SIG-M5 (cell line): ENCODE data around the gene KDM3A.

Experiments
- DNase-seq: peaks from one replicate; lab custom pipeline; 2025; lab: John Stamatoyannopoulos, UW

The KDM3A gene, protein sequence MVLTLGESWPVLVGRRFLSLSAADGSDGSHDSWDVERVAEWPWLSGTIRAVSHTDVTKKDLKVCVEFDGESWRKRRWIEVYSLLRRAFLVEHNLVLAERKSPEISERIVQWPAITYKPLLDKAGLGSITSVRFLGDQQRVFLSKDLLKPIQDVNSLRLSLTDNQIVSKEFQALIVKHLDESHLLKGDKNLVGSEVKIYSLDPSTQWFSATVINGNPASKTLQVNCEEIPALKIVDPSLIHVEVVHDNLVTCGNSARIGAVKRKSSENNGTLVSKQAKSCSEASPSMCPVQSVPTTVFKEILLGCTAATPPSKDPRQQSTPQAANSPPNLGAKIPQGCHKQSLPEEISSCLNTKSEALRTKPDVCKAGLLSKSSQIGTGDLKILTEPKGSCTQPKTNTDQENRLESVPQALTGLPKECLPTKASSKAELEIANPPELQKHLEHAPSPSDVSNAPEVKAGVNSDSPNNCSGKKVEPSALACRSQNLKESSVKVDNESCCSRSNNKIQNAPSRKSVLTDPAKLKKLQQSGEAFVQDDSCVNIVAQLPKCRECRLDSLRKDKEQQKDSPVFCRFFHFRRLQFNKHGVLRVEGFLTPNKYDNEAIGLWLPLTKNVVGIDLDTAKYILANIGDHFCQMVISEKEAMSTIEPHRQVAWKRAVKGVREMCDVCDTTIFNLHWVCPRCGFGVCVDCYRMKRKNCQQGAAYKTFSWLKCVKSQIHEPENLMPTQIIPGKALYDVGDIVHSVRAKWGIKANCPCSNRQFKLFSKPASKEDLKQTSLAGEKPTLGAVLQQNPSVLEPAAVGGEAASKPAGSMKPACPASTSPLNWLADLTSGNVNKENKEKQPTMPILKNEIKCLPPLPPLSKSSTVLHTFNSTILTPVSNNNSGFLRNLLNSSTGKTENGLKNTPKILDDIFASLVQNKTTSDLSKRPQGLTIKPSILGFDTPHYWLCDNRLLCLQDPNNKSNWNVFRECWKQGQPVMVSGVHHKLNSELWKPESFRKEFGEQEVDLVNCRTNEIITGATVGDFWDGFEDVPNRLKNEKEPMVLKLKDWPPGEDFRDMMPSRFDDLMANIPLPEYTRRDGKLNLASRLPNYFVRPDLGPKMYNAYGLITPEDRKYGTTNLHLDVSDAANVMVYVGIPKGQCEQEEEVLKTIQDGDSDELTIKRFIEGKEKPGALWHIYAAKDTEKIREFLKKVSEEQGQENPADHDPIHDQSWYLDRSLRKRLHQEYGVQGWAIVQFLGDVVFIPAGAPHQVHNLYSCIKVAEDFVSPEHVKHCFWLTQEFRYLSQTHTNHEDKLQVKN (N-terminal part only)

DNA sequence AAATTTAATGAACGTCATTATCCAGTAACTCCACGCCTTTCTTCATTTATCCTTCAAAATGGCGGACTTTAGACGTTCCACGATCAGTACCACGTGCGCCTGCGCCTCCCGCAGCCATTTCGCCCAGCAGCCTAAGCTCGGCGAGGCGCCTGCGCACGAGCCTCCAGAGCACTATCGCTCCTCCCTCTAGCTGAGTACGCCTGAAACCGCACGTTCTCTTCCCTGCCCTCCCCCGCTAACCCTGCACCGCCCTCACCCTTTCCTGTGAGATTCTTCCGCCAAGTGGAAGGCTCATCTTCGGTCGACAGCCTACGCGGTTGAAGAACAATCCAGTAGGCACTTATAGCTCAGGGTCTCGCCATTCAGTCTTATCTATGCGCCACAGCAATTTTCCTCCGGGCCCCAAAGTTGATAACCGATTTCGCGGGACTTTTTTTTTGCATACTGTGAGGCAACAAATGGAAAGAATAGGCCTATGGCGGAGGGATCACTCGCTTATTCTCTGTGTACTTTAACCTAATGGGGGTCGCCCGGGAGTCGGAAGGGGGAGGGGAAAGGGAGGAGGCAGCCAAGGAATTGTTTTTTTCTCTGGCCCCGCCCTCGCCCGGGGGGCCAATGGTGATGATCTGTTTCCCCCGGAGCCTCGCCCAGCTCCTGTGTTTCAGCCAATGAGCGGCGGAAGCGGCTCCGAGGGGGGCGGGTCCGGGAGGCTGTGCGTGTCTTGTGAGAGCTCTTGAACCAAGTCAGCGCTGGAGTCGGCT, at the start of gene KDM3A:
Gene KDM3A (plus strand): TSS at position 741 of the 761 bp plus-strand sequence. CDS start 677 bp downstream, outside the sequence.
- DNase-seq, result peak; percentile 96

DNA sequence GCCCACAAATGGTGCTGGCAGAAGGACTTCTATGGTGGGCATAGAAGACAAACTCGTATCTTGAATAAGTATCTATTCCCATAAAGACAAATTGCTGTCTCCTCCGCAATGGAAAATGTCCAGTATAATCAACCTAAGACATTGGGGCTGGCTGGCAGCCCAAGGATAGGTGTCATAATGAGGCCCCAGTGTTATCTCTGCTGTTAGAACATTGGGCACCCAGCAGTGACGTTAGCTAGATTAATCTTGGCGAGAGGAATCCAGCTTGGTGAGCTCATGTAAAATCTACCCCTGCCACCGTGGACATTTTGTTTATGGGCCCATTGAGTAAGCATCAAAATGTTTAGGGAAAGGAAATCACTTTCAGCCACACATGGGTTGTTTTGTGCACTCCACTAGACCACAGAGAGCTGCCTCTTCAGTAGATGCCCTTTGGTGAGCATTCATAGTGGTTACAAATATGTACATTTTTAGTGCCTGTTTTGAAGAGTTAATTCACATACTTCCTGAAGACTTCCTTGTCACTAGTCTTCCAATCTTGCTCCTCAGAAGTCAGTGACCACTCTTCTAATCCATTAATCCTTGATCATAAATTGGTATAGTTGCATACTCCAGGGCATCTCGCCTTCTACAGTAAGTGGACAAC, 48.2 kb upstream of the KDM3A start:
- DNase-seq, result no peak

- DNase-seq, result no peak
Observed at GRCh38 chr2:86393521-86394491, 47.4 kb upstream of the KDM3A start.

DNA sequence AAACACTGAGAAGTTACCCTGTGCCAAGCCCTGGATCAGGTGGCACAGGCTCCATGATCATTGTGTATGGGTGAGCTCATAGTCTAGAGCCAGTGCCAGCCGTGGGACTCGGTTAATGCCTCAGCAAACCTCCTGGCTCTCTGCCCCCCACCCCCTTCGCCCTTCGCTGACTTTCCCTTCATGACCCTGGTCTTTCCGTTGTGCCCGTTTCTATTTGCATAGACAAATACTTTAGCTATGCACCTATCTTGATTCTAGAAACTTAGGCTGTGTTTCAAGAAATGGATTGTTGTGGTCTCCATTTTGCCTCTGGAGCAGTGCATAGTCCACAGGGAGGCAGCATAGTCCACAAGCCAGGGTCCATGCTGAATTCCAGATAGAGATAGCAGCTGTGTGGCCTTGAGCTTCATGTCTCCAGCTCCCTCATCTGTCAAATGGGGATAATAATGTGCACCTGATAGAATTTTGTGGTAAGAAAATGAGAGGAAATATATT, 44.8 kb upstream of the KDM3A start:
- no peak for DNase-seq

- DNase-seq, result no peak
Observed at GRCh38 chr2:86397986-86398385, 43.2 kb upstream of the KDM3A start.

GRCh38 chr2:86398500-86399474, 42.4 kb upstream of the KDM3A start:
- DNase-seq, result no peak

GRCh38 chr2:86400321-86400720, 40.9 kb upstream of the KDM3A start:
- no peak for DNase-seq

GRCh38 chr2:86410581-86410980, 30.6 kb upstream of the KDM3A start:
- DNase-seq, result no peak

GRCh38 chr2:86411396-86411795, 29.8 kb upstream of the KDM3A start:
- no peak for DNase-seq

- DNase-seq, result no peak
Observed at GRCh38 chr2:86412007-86412406, 29.2 kb upstream of the KDM3A start.

GRCh38 chr2:86413296-86414094, 27.7 kb upstream of the KDM3A start:
- DNase-seq, result no peak

DNA sequence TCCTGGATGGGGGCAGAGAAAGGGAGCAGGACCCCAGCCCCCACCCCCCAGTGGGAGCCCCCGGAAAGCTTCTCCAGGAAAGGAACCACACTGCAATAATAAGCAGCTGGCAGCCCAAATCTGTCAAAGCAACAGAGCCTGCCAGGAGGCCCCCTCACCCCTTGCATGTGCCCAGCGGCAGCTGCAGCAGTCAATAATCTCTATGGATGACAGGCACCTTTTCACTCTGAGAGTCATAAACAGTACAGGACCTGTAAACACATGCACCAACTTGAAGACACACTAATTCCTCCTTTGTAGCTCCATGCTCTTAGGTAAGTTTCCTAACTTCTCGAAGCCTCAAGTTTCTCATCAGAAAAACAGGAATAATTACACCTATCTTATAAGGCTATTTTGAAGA, 26.2 kb upstream of the KDM3A start:
- no peak for DNase-seq

DNA sequence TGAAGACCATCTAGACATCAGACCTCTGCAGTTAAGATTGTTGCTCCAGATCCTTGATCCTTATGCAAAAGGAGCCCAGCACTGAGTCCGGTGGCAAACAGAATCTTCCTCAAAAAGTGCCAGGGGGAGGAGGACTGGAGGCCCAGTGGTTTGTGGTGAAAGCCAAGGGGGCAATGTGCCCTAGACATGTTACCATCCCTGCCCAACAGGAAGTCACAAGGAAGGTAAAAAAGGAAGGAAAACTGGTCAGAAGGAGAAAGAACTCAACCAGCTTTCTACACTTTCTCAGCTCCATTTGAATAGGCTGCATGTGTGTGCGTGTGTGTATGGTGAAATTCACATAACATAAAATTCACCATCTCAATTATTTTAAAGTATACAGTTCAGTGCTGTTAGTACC, 25.0 kb upstream of the KDM3A start:
- no peak for DNase-seq

- no peak for DNase-seq
Observed at GRCh38 chr2:86417961-86418360, 23.2 kb upstream of the KDM3A start.

DNA sequence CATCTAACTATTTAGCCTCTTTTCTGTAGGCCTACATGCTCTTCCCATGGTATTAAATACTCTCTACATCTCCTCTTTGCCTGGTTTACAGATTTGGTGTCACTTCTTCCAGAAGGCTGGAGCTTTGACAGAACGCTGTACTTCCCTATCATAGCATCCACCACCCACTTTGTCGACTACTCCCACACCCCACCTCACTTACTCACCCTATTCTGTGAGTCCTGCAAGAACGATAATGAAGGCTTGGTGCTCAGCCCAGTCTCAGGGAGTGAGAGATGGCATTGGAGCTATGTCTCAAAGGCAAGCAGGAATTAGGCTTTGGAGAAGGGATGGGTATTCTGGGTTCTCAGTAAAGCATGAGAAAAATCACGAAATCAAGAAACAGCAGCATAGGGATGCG, 20.3 kb upstream of the KDM3A start:
- DNase-seq, result no peak

DNA sequence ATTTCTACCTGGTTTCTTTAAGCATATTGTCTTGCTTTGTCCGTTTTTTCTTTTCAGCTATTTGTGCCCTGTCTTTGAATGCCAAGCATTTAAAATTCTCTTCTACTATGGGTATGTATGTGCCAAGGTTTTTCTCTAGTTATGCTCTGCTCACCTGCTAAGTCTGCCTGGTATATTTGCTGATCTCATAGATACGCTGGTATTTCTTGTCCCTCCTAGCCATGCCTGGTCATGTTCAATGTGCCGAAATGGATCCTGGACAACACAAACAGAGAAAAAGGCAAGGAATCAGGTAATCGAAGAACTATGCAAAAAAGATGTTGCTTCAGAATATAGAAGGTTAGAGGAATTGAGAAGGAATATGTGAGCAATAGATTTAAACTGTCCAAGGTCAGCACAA, 14.9 kb upstream of the KDM3A start:
- no peak for DNase-seq

GRCh38 chr2:86429335-86429734, 11.8 kb upstream of the KDM3A start:
- DNase-seq, result no peak
